HAP-1 (cell line): ENCODE data around the gene NBEA.
"Not testable (repeated sequence)": the region's sequence is repeated elsewhere in the genome, so short reads cannot be mapped to it uniquely, and the experiment has no call there.

Experiments used
- DNase-seq, 2 experiments: peaks; one replicate each; pipeline ENCODE4 v3.0.0-alpha.2; 2016 to 2020; ENCODE audit warnings: low spot score in 2 of 2
- H3K27me3 ChIP-seq: fragments of 250-450 bp; sonication (Bioruptor Pico); 2 replicates; pipeline ENCODE4 v1.5.1; 2020; ENCODE audit warnings: low read depth, mild to moderate bottlenecking, moderate library complexity
- H3K36me3 ChIP-seq: fragments of 250-450 bp; sonication (Bioruptor Pico); replicated peaks from 2 replicates; pipeline ENCODE4 v1.5.1; 2020; ENCODE audit warnings: mild to moderate bottlenecking
- H3K4me1 ChIP-seq: fragments of 250-450 bp; sonication (Bioruptor Pico); 2 replicates; pipeline ENCODE4 v1.5.1; 2020; ENCODE audit warnings: mild to moderate bottlenecking
- H3K4me3 ChIP-seq: fragments of 250-450 bp; sonication (Bioruptor Pico); 2 replicates; pipeline ENCODE4 v1.5.1; 2020; ENCODE audit warnings: mild to moderate bottlenecking, moderate library complexity
- H3K9me3 ChIP-seq: fragments of 250-450 bp; sonication (Bioruptor Pico); 2 replicates; pipeline ENCODE4 v1.5.1; 2020; ENCODE audit warnings: mild to moderate bottlenecking, moderate library complexity
- in situ Hi-C: fragments of 300-500 bp; cut with MboI; formaldehyde crosslinking; loops from 3 replicates; pipeline ENCODE4 v1.14.3; 2020; ENCODE audit warnings: low sequenced_read_pairs, inconsistent platforms, mixed read lengths

Gene NBEA

GRCh38 chr13:34970961-34971360 lies 28.9 kb downstream of the NBEA start:
- Histone ChIP-seq H3K4me3 (no peak overlapping the region), H3K9me3 (peaks cover 4% of the 10 kb centered on the region; the same call in 1 of the 2 replicates), H3K27me3 (no peaks in the 10 kb centered on the region), H3K36me3 (no peaks in the 10 kb centered on the region), H3K4me1 (no peaks in the 10 kb centered on the region)
- in situ Hi-C loops, result no loop called here
- DNase-seq, result no peak

GRCh38 chr13:34971473-34971872 lies 29.4 kb downstream of the NBEA start:
- Histone ChIP-seq H3K4me1 (no peaks in the 10 kb centered on the region), H3K4me3 (no peak overlapping the region)
- in situ Hi-C loops, result no loop called here

GRCh38 chr13:34985199-34985598 lies 43.1 kb downstream of the NBEA start:
- H3K36me3 ChIP-seq, DNase-seq, H3K4me3 ChIP-seq, H3K9me3 ChIP-seq, H3K4me1 ChIP-seq, in situ Hi-C loops, H3K27me3 ChIP-seq: not testable (repeated sequence)

More at GRCh38 chr13:34971473-34971872, 29.4 kb downstream of the NBEA start:
- Histone ChIP-seq H3K9me3 (peaks cover 4% of the 10 kb centered on the region; the same call in 1 of the 2 replicates), H3K36me3 (no peaks in the 10 kb centered on the region), H3K27me3 (no peaks in the 10 kb centered on the region)
- no peak for DNase-seq

GRCh38 chr13:34988330-34988791 lies 46.3 kb downstream of the NBEA start:
- no peak overlapping the region for H3K4me3 ChIP-seq
- in situ Hi-C loops, result no loop called here
- no peaks in the 10 kb centered on the region for H3K4me1 ChIP-seq

GRCh38 chr13:34990399-34991214 lies 48.5 kb downstream of the NBEA start:
- no peaks in the 10 kb centered on the region for H3K27me3 ChIP-seq
- peaks cover 7% of the 10 kb centered on the region for H3K9me3 ChIP-seq
- no peaks in the 10 kb centered on the region for H3K36me3 ChIP-seq
- in situ Hi-C loops, result no loop called here
- no peaks in the 10 kb centered on the region for H3K4me1 ChIP-seq
- peak in 1 of 2 experiments; percentile 19 for DNase-seq
- no peak overlapping the region for H3K4me3 ChIP-seq

More at GRCh38 chr13:34988330-34988791, 46.3 kb downstream of the NBEA start:
- no peaks in the 10 kb centered on the region for H3K36me3 ChIP-seq
- H3K27me3 ChIP-seq, result no peaks in the 10 kb centered on the region
- DNase-seq, result no peak
- peaks cover 10% of the 10 kb centered on the region for H3K9me3 ChIP-seq

GRCh38 chr13:34993470-34993869 lies 51.4 kb downstream of the NBEA start:
- H3K27me3 ChIP-seq, result no peaks in the 10 kb centered on the region
- H3K9me3 ChIP-seq, result peaks cover 7% of the 10 kb centered on the region
- no peak overlapping the region for H3K4me3 ChIP-seq
- no peaks in the 10 kb centered on the region for H3K36me3 ChIP-seq
- DNase-seq, result no peak
- no peaks in the 10 kb centered on the region for H3K4me1 ChIP-seq
- in situ Hi-C loops, result no loop called here

GRCh38 chr13:35003734-35004133 lies 61.7 kb downstream of the NBEA start:
- H3K4me1 ChIP-seq, in situ Hi-C loops, H3K4me3 ChIP-seq, DNase-seq, H3K9me3 ChIP-seq, H3K36me3 ChIP-seq, H3K27me3 ChIP-seq: not testable (repeated sequence)

GRCh38 chr13:35005051-35005450 lies 63.0 kb downstream of the NBEA start:
- in situ Hi-C loops, result no loop called here
- peaks cover 10% of the 10 kb centered on the region for H3K4me1 ChIP-seq
- no peak overlapping the region for H3K4me3 ChIP-seq
- H3K36me3 ChIP-seq, result no peaks in the 10 kb centered on the region
- no peaks in the 10 kb centered on the region; the same call in 1 of the 2 replicates for H3K9me3 ChIP-seq
- no peaks in the 10 kb centered on the region for H3K27me3 ChIP-seq
- no peak for DNase-seq

- Histone ChIP-seq H3K4me1 (peaks cover 18% of the 10 kb centered on the region), H3K27me3 (no peaks in the 10 kb centered on the region), H3K9me3 (no peaks in the 10 kb centered on the region), H3K4me3 (no peak overlapping the region), H3K36me3 (no peaks in the 10 kb centered on the region)
- in situ Hi-C loops, result no loop called here
- no peak for DNase-seq
These were observed 72.6 kb downstream of the NBEA start for GRCh38 chr13:35014606-35015213.

- no peak for DNase-seq
- Histone ChIP-seq H3K4me3 (no peak overlapping the region), H3K4me1 (peaks cover 18% of the 10 kb centered on the region), H3K27me3 (no peaks in the 10 kb centered on the region), H3K9me3 (no peaks in the 10 kb centered on the region), H3K36me3 (no peaks in the 10 kb centered on the region)
- in situ Hi-C loops, result no loop called here
These were observed 74.5 kb downstream of the NBEA start for GRCh38 chr13:35016362-35017112.

- no peaks in the 10 kb centered on the region for H3K36me3 ChIP-seq
- no peak overlapping the region for H3K4me3 ChIP-seq
- no peak for DNase-seq
- H3K27me3 ChIP-seq, result no peaks in the 10 kb centered on the region
- in situ Hi-C loops, result no loop called here
- H3K4me1 ChIP-seq, result peaks cover 3% of the 10 kb centered on the region; the same call in 1 of the 2 replicates
- H3K9me3 ChIP-seq, result no peaks in the 10 kb centered on the region
These were observed 83.2 kb downstream of the NBEA start for GRCh38 chr13:35025314-35025713.

- Histone ChIP-seq H3K27me3 (no peaks in the 10 kb centered on the region), H3K9me3 (no peaks in the 10 kb centered on the region; the same call in 1 of the 2 replicates), H3K4me3 (no peak overlapping the region), H3K4me1 (peaks cover 3% of the 10 kb centered on the region; the same call in 1 of the 2 replicates), H3K36me3 (no peaks in the 10 kb centered on the region)
- in situ Hi-C loops, result no loop called here
- peak in 1 of 2 experiments; percentile 48 for DNase-seq
These were observed 86.3 kb downstream of the NBEA start for GRCh38 chr13:35028338-35028867.

GRCh38 chr13:35039012-35039411 lies 96.9 kb downstream of the NBEA start:
- H3K4me1 ChIP-seq, result no peaks in the 10 kb centered on the region
- H3K36me3 ChIP-seq, result no peaks in the 10 kb centered on the region
- DNase-seq, result no peak
- in situ Hi-C loops, result no loop called here
- H3K4me3 ChIP-seq, result no peak overlapping the region
- H3K9me3 ChIP-seq, result no peaks in the 10 kb centered on the region
- no peaks in the 10 kb centered on the region for H3K27me3 ChIP-seq
